ENCODE results near the gene MAST2. TPM values are rescaled to one million over a fixed set of nuclear protein-coding genes. Genes with fewer than 3 reads are reported as not detected.
"Not testable (repeated sequence)": the region's sequence is repeated elsewhere in the genome, so short reads cannot be mapped to it uniquely, and the experiment has no call there.

MAST2 gene
- total RNA-seq, 1 donor: 24.2 TPM

DNA sequence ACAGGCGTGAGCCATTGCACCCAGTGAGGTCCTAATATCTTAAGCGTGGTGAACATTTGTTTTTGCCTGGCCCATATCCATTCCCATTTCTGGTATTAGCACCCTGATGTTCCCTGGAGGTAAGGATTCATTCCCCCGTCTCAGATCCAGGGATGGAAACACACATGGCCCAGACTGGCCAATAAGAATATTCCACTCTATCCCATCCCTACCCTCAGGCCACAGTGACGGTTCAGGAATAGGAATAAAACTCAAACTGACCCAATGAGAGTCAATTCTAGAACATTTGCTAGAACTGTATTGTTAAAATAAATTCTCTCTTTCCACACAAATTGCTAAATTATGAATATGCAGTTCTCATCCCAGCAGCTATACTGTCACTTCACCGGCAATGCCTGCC, 252.9 kb downstream of the MAST2 start:
- no peaks in the 10 kb centered on the region for H3K79me2 ChIP-seq (ENCODE audit: insufficient read depth, low read length)
- no peaks in the 10 kb centered on the region for H3K9me3 ChIP-seq (ENCODE audit: low read depth, low read length)
- H4K20me1 ChIP-seq (ENCODE audit: insufficient read depth, low read length): no peaks in the 10 kb centered on the region
- no peaks in the 10 kb centered on the region for H3K27me3 ChIP-seq (ENCODE audit: insufficient read depth, low read length)
- no peak for DNase-seq (ENCODE audit: insufficient read length, low spot score, missing footprints)
- H3K4me3 ChIP-seq (ENCODE audit: insufficient read depth, low read length): no peak overlapping the region
- TF ChIP-seq, protein P1, sequence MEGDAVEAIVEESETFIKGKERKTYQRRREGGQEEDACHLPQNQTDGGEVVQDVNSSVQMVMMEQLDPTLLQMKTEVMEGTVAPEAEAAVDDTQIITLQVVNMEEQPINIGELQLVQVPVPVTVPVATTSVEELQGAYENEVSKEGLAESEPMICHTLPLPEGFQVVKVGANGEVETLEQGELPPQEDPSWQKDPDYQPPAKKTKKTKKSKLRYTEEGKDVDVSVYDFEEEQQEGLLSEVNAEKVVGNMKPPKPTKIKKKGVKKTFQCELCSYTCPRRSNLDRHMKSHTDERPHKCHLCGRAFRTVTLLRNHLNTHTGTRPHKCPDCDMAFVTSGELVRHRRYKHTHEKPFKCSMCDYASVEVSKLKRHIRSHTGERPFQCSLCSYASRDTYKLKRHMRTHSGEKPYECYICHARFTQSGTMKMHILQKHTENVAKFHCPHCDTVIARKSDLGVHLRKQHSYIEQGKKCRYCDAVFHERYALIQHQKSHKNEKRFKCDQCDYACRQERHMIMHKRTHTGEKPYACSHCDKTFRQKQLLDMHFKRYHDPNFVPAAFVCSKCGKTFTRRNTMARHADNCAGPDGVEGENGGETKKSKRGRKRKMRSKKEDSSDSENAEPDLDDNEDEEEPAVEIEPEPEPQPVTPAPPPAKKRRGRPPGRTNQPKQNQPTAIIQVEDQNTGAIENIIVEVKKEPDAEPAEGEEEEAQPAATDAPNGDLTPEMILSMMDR (IDR thresholded peaks at IDR 0.05; ENCODE audit: extremely low read depth, low read depth, low read length): no peak
- no peaks in the 10 kb centered on the region for H3K36me3 ChIP-seq (ENCODE audit: insufficient read depth, low read length)
- no peak overlapping the region for H3K4me2 ChIP-seq (ENCODE audit: insufficient read depth, low read length)
- no peak overlapping the region for H2AFZ ChIP-seq (ENCODE audit: low read length)
- H3K27ac ChIP-seq (ENCODE audit: low read depth, low read length): no peak overlapping the region
- no peaks in the 10 kb centered on the region for H3K4me1 ChIP-seq (ENCODE audit: insufficient read depth, low read length)

DNA sequence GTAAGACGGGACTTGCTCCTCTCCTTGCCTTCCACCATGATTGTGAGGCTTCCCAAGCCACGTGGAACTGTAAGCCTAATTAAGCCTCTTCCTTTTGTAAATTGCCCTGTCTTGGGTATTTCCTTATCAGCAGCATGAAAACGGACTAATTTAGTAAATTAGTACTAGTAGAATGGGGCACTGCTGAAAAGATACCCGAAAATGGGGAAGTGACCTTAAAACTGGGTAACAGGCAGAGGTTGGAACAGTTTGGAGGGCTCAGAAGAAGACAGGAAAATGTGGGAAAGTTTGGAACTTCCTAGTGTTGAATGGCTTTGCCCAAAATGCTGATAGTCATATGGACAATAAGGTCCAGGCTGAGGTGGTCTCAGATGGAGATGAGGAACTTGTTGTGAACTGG, 253.8 kb downstream of the MAST2 start:
- H3K36me3 ChIP-seq (ENCODE audit: insufficient read depth, low read length); H3K9me3 ChIP-seq (ENCODE audit: low read depth, low read length); DNase-seq (ENCODE audit: insufficient read length, low spot score, missing footprints); H4K20me1 ChIP-seq (ENCODE audit: insufficient read depth, low read length); H3K27ac ChIP-seq (ENCODE audit: low read depth, low read length); H3K4me1 ChIP-seq (ENCODE audit: insufficient read depth, low read length); H3K27me3 ChIP-seq (ENCODE audit: insufficient read depth, low read length); H3K79me2 ChIP-seq (ENCODE audit: insufficient read depth, low read length); H2AFZ ChIP-seq (ENCODE audit: low read length); H3K4me2 ChIP-seq (ENCODE audit: insufficient read depth, low read length); H3K4me3 ChIP-seq (ENCODE audit: insufficient read depth, low read length): not testable (repeated sequence)

DNA sequence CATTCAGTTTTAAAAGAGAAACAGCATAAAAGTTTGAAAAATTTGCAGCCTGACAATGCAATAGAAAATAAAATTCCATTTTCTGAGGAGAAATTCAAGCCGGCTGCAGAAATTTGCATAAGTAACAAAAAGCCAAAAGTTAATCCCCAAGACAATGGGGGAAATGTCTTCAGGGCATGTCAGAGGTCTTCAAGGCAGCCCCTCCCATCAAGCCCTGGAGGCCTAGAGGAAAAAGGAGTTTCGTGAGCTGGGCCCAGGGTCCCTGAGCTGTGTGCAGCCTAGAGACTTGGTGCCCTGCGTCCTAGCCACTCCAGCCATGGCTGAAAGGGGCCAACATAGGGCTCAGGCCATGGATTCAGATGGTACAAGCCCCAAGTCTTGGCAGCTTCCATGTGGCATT, 254.4 kb downstream of the MAST2 start:
- Histone ChIP-seq H3K4me3 (ENCODE audit: insufficient read depth, low read length) (no peak overlapping the region), H3K27me3 (ENCODE audit: insufficient read depth, low read length) (no peaks in the 10 kb centered on the region), H4K20me1 (ENCODE audit: insufficient read depth, low read length) (no peaks in the 10 kb centered on the region), H3K79me2 (ENCODE audit: insufficient read depth, low read length) (no peaks in the 10 kb centered on the region), H3K9me3 (ENCODE audit: low read depth, low read length) (no peaks in the 10 kb centered on the region), H3K27ac (ENCODE audit: low read depth, low read length) (no peak overlapping the region), H2AFZ (ENCODE audit: low read length) (no peak overlapping the region), H3K36me3 (ENCODE audit: insufficient read depth, low read length) (peaks cover 4% of the 10 kb centered on the region), H3K4me2 (ENCODE audit: insufficient read depth, low read length) (no peak overlapping the region), H3K4me1 (ENCODE audit: insufficient read depth, low read length) (no peaks in the 10 kb centered on the region)
- TF ChIP-seq, protein P1 (IDR thresholded peaks at IDR 0.05; ENCODE audit: extremely low read depth, low read depth, low read length): no peak
- DNase-seq (ENCODE audit: insufficient read length, low spot score, missing footprints): no peak

DNA sequence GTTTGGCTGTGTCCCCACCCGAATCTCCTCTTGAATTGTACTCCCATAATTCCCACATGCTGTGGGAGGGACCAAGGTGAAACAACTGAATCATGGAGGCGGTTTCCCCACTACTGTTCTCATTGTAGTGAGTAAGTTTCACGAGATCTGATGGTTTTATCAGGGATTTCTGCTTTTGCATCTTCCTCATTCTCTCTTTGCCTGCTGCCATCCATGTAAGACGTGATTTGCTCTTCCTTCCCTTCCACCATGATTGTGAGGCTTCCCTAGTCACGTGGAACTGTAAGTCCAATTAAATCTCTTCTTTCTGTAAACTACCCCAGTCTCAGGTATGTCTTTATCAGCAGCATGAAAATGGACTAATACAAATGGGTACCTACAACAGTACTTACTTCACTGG, 255.5 kb downstream of the MAST2 start:
- H3K79me2 ChIP-seq (ENCODE audit: insufficient read depth, low read length): no peaks in the 10 kb centered on the region
- DNase-seq (ENCODE audit: insufficient read length, low spot score, missing footprints): no peak
- H3K27me3 ChIP-seq (ENCODE audit: insufficient read depth, low read length): no peaks in the 10 kb centered on the region
- H3K27ac ChIP-seq (ENCODE audit: low read depth, low read length): no peak overlapping the region
- H3K4me2 ChIP-seq (ENCODE audit: insufficient read depth, low read length): no peak overlapping the region
- TF ChIP-seq, protein P1 (IDR thresholded peaks at IDR 0.05; ENCODE audit: extremely low read depth, low read depth, low read length): no peak
- H4K20me1 ChIP-seq (ENCODE audit: insufficient read depth, low read length): no peaks in the 10 kb centered on the region
- no peaks in the 10 kb centered on the region for H3K9me3 ChIP-seq (ENCODE audit: low read depth, low read length)
- no peak overlapping the region for H2AFZ ChIP-seq (ENCODE audit: low read length)
- H3K36me3 ChIP-seq (ENCODE audit: insufficient read depth, low read length): peaks cover 4% of the 10 kb centered on the region
- no peaks in the 10 kb centered on the region for H3K4me1 ChIP-seq (ENCODE audit: insufficient read depth, low read length)
- H3K4me3 ChIP-seq (ENCODE audit: insufficient read depth, low read length): no peak overlapping the region
